B cell (primary cell): ENCODE data around the gene BMP6.

Source experiments
- EZH2 ChIP-seq: IDR thresholded peaks from 2 replicates; pipeline ENCODE4 v1.6.1; 2012; ENCODE audit warnings: borderline replicate concordance, low read depth, mild to moderate bottlenecking, moderate library complexity, low read length; ENCODE audit not compliant: insufficient read depth, poor library complexity, severe bottlenecking
- TF ChIP-seq, protein P1 (sequence below): fragments of 200-600 bp; IDR thresholded peaks from one replicate; pipeline ENCODE4 v1.8.0; 2022; ENCODE audit warnings: antibody characterized with exemption, mild to moderate bottlenecking

DNA sequence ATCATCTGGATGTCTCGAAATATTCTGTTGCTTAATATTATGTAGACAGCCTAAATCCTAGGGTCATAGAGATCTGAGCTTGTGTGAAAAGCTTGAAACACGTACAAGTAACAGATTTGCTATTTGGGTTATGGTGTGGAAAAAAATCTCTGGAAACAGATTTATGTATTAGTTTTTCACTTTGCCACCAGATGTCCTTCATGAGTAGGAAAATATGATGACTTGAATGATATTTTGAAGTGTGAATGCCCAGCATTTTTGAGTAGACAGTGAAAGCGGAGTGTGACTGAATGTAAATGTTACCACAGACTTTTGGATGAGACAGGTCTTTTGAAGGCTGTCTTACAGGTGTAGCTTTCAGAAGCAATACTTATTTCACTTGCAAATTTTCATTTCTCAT is 4.2 kb upstream of the BMP6 start:
- TF ChIP-seq, protein P1, sequence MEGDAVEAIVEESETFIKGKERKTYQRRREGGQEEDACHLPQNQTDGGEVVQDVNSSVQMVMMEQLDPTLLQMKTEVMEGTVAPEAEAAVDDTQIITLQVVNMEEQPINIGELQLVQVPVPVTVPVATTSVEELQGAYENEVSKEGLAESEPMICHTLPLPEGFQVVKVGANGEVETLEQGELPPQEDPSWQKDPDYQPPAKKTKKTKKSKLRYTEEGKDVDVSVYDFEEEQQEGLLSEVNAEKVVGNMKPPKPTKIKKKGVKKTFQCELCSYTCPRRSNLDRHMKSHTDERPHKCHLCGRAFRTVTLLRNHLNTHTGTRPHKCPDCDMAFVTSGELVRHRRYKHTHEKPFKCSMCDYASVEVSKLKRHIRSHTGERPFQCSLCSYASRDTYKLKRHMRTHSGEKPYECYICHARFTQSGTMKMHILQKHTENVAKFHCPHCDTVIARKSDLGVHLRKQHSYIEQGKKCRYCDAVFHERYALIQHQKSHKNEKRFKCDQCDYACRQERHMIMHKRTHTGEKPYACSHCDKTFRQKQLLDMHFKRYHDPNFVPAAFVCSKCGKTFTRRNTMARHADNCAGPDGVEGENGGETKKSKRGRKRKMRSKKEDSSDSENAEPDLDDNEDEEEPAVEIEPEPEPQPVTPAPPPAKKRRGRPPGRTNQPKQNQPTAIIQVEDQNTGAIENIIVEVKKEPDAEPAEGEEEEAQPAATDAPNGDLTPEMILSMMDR: peak; percentile 28
- no peak for TF ChIP-seq EZH2
